Glomerular visceral epithelial cell (primary cell): Measurements from ENCODE around the gene FRY.
A peak's percentile ranks its signal among the peaks of the same experiment; 100 is the strongest.
"Not testable (repeated sequence)": the region's sequence is repeated elsewhere in the genome, so short reads cannot be mapped to it uniquely, and the experiment has no call there.

ENCODE experiments used
- DNase-seq: peaks from one replicate; pipeline ENCODE4 v3.0.0-alpha.2; 2016; ENCODE audit errors: extremely low spot score

FRY gene

DNA sequence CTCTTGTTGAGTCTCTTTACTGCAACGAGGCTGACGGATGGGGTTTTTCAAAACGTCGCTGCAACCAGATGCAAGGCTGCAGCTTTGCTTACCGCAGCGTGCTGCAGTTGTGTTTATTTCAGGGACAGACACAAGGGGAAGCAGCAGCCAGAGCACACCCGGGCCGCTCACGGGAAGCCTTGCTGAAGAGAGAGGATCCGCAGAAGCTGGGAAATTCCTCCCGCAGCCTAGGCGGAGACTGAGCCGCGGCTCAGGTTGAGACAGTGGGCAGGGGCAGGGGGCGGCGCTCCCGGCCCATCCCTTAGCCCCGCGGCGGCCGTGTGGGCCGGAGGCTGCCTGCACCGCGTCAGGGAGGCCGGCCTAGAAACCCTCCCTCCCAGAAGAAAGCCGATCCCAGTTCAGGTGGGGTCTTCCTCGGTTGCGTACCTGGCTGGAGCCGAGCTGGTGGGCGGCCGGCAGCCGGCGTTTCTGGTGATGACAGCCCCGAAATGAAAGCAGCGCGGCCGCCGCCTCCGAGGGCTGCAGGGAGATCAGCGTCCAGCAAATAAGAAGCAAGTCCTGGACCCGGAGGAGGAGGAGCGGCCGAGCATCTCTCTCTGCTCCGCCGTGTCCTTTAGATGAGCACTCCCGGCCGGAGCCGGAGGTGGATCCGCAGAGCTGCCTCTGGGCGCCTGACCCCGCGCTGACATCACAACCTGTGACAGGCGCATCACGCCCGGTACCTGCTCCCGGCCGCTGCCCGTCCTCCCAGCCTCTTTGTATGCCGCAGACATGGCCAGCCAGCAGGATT is at the start of gene FRY:
TSS of gene FRY (plus strand) at position 750 of the 790 bp plus-strand sequence. CDS start at position 772, 22 bp downstream.
- DNase-seq: peak; percentile 53

DNA sequence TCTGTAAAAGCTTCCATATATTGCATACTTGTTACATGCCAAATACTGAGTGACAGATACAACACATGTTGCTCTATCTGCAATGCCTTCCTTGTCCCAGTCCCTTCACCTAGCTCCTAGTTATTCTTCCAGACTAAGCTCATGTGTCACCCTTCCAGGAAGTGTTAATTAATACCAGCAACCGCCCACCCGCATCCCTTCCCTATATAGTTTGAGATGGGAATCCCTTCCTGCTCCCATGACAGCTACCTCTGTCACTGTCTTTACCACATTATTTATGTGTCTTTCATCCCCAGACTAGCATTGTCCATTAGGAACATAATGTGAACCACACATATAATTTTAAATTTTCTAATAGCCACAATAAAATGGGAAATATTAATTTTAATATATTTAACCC is 49.5 kb upstream of the FRY start:
- peak; percentile 52 for DNase-seq

DNA sequence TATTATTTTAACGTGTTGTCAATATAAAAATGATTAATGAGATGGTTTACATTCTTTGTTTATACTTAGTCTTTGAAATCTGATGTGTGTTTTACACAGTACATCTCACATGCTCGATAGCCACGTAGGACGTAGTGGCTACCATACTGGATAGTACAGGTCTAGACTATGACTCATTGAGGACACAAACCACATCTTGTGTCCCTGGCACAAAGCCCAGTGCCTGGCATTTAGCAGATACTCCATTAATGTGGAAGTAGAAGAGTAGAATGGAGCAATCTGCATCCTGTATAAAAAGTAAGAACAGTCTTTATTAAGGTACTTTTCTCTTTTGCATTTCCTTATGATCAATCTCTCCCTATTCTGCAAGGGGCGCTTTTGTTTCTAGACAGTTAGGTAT is 49.0 kb upstream of the FRY start:
- DNase-seq: peak; percentile 95

DNA sequence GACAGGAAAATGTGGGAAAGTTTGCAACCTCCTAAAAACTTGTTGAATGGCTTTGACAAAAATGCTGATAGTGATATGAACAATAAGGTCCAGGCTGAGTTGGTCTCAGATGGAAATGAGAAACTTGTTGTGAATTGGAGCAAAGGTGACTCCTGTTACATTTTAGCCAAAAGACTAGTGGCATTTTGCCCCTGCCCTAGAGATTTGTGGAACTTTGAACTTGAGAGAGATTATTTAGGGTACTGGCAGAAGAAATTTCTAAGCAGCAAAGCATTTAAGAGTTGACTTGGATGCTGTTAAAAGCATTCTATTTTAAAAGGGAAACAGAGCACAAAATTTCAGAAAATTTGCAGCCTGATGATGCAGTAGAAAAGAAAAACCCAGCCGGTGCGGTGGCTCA is 47.9 kb upstream of the FRY start:
- not testable (repeated sequence) for DNase-seq

DNA sequence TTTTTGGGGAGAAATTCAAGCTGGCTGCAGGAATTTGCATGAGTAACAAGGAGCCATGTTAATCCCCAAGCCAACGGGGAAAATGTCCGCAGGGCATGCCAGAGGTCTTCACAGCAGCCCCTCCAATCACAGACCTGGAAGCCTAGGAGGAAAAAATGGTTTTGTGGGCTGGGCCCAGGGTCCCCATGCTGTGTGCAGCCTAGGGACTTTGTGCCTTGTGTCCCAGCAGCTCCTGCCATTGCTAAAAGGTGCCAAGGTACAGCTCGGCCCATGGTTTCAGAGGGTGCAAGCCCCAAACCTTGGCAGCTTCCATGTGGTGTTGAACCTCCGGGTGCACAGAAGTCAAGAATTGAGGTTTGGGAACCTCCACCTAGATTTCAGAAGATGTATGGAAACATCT is 47.2 kb upstream of the FRY start:
- DNase-seq: not testable (repeated sequence)

DNA sequence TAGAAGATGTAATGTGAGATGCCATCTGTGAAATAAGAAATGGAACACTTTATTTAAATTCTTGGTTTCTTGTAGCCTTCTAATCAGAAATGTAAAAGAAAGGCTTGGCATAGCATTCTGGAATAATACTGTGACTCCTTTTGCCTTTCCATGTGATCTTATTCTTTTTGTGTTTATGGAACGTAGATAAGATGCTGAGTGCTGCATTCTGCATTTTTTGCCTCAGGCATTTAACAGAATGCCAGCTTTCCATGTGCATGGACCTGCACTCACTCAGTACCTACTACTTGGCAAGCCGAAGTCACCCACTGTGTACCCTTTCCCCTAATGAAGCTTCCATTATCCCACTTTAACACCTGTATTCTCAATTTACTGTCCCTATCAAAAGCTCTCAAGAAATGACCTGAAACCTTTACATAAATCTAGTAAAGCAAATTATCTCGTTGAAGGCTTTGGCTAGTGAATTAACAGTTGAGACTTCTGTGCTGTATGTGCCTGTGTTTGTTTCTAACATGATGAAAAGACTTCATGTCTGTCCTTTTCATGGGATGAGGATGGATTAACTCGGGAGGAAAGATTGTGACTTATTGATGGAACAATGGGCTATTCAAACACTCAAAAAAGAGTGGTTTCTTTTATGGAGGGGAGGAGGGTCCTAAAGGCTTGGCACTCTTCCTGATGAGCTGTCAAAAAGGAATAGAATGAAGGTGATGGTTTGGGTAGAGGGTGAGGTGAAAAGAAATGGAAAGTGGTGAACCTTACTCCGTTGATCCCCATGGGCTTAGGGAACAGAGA is 44.7 kb upstream of the FRY start:
- no peak for DNase-seq

DNA sequence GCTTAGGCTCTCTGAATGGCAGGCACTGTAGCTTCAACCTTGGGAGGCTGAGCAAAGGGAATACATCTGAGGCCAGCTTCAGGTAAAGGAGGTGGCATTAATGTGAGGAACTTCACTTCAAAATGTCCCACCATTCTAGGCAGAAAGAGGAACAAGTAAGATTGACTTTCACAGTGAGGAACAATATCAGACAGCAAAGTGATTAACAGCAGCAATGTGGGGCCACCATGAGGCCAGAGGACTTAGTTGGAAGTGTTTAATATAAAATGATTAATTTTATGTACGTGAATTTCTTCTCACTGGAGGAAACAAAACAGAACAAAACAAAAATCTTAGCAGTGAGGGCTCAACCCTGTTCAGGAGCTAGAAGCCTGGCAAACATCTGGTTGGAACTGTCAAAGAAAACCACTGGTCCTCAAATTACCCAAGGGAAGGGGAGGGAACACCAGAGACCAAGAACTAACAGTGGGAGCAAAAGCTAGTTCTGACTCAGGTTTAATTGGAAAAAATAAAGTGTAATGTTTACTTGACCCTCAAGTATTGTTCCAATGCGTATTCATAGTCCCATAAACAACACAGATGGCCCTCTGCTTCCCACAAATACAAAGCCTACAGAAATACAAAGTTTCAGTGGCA is 43.9 kb upstream of the FRY start:
- no peak for DNase-seq

DNA sequence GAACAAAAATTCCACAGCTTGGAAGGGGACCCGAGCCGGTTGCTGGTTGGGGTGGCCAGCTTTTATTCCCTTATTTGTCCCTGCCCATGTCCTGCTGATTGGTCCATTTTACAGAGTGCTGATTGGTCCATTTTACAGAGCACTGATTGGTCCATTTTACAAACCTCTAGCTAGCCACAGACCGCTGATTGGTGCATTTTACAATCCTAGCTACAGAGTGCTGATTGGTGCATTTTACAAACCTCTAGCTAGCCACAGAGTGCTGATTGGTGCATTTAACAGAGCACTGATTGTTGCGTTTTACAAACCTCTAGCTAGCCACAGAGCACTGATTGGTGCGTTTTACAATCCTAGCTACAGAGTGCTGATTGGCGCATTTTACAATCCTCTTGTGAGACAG is 37.2 kb upstream of the FRY start:
- not testable (repeated sequence) for DNase-seq

DNA sequence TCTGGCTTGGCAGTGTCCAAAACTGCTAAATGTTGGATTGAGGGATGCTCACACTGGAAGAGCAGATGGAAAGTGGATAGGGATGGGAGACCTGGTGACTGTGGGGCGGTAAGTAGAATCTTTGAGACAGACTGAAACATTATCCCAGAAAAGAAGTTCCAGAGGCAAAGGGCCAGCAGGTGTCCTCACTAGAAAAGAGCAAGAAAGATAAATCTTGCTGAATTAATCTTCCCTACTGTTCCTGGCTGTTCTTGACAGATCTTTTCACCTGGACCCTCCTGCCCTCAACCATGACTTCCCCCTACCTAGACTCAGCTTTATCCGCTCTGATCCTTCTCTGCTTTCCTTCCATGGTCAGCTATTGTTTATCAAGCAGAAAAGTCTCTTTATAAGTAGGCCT is 35.0 kb upstream of the FRY start:
- no peak for DNase-seq

DNA sequence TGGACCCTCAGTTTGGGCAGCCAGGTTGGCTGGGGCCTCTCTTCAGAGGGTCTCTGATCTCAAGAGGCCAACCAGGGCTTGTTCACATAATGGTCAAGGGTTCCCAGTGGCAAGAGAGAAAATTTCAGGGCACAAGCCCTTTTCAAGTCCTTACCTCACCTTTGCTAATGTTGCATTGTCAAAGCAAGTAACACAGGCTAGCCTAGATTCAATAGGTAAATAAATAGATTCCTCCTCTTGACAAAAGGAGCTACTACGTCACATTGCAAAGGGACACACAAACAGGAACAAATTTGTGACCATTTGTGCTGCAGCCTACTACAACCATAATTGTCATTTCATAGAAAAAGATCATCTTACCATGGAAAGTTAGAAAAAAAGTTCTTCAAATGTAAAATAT is 33.9 kb upstream of the FRY start:
- no peak for DNase-seq

DNA sequence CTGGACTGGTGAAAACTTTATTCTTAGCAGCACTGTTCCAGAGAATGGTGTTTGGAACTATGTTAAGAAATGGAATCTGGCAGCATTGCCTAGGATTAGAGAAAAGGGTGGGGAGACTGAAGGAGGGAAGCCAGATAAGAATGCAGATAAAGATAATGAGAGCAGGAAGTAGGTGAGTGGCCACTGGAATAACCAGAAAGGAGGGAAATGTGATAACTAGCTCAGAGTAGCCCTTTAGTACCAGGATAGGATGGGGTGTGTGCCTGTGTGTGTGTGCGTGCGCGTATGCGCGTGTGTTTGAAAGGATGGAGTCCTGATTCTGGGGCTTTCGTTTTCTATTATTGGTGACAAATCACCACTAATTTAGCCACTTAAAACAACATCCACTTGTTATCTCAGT is 33.4 kb upstream of the FRY start:
- no peak for DNase-seq

DNA sequence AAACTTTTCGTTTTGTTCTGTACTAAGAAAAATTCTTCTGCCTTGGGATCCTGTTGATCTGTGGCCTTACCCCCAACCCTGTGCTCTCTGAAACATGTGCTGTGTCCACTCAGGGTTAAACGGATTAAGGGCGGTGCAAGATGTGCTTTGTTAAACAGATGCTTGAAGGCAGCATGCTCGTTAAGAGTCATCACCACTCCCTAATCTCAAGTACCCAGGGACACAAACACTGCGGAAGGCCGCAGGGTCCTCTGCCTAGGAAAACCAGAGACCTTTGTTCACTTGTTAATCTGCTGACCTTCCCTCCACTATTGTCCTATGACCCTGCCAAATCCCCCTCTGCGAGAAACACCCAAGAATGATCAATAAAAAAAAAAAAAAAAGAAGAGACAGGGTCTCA is 30.8 kb upstream of the FRY start:
- not testable (repeated sequence) for DNase-seq

DNA sequence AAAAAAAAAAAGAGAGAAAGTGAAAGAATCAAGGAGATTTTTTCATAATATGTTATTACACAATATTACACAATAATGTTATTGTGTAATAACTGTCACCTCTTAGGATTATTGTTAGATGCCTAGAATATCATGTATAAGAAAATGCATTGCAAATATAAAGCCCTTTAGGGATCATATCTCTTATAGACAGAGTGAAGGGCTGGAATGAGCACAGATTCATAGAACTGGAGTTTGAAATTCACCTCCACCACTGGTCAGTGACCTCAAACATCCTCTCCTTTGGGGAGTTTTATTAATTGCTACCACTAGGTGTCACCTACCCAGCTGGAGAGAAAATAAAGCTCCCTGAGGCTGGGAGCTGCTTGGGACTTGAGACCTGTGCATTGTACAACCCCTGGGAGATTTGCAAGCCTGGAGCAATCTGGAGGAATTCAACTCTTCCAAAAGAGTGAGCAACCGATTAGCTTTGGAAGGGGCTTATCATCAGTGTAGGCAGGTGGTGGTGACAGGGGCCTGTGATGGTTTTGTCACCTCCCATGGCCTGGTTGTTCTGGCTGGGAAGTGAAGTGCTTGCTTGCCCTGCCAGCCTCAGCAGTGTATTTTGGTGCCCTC is 30.3 kb upstream of the FRY start:
- peak; percentile 50 for DNase-seq

DNA sequence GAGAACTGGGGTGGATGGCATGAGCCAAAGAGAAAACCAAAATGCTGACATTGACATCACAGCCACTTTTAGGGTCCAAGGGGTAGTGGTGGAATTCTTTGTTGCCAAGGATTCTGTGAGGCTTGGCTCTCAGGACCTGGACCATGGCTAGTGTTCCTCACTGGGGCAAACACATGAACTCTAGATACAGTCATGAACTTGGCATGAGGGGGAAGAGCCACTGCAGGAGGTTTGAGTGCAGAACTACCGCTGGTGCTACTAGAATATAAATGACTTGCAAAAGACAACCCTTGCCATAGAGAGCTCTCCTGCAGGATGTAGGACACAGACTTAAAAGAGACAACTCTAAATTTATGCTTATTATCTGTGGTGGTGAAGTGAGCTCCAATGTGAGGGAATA is 29.8 kb upstream of the FRY start:
- no peak for DNase-seq

DNA sequence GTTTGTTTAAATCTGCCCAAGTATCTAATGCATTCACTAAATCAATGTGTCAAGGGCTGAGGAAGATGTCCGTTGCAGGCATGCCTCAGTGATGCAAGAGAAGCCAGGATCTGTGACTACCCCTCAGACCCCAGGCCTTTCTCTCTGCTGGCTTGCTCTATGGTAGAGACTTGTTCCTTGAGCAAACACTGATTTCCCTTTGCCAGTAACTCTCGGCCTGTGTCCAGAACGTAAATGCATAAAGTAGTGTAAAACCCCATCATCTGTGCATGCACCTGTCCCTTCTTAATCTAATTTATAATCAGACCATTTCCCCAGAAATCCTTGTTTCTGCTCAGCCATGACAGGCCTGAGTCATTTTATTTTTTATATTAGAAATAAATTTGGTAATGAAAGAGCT is 28.7 kb upstream of the FRY start:
- DNase-seq: no peak

DNA sequence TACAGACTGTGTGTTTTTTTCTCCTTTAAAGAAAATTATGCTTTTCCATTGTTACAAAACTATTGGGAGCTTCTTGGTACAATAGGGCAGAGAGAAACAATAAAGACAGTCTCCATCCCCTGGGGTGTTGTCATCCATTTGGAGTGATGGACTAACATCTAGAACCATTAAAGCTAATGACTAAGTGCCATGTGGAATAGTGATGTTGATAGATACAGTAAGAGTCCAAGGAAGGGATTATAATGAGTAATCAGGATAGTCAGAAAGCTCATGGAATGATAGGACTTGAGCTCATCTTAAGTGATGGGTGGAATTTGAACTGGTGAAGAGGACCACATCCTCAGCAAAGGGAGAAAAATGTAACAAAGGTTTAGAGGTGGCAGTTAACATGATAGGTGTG is 24.1 kb upstream of the FRY start:
- no peak for DNase-seq

DNA sequence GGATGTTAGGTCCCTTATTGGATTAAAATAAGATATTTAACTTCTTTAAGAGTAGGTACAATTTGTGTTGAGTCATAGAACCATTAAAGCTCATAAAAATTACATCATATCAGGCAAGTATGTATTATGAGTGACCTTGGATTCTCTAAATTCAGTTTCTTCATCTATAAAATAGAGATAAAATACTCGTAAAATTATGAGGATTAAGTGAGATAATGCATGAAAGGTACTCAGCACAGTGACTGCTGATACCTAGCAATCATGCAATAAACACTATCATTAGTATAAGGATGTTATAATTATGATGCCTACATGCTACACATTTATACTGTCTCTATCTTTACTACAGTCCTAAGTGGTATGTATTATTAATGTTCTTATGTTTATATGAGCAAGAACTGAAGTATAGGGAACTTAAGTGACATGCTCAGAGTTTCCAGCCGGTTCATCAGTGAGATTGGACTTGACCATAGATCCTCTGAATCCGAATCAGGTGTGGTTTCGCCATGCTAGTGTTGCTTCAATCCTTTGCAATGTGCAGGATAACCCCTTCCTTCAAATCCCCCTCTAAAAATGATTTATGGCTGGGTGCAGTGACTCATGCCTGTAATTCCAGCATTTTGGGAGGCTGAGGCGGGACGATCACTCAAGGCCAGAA is 22.9 kb upstream of the FRY start:
- DNase-seq: no peak

DNA sequence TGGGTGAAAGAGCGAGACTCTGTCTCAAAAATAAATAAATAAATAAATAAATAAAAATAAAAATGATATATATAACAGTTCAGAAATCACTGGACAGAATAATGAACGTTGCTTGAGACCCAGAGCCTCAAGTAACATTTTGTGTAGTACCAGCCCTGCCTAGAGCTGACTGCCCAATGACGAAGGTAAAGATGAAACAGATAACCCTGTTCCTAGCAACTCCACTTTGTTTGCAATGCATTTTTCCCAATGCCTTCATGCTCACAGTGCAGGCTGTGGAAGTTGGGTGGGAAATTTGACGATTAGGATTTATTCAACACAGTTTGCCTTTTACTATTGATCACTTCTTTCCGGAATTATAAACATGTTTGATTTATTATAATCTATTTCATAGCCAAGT is 22.2 kb upstream of the FRY start:
- DNase-seq: no peak

DNA sequence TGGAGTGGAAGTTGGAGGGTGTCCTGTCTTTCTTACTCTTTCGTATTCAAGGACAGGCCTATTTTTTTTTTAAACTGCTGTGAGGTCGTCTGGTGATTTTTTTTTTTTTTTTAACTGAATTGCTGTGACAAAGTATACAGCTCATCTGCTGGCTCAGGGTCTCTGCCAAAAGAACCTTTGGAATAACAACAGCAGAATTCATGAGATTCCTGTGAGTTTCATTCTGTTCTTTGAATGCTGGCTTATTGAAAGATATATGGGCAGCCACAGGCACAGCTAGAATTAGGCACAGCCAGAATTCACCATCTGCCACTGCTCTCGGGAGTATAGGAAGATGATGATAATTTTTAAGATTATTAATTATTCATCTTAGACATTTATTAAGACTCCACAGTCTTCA is 21.4 kb upstream of the FRY start:
- DNase-seq: no peak

DNA sequence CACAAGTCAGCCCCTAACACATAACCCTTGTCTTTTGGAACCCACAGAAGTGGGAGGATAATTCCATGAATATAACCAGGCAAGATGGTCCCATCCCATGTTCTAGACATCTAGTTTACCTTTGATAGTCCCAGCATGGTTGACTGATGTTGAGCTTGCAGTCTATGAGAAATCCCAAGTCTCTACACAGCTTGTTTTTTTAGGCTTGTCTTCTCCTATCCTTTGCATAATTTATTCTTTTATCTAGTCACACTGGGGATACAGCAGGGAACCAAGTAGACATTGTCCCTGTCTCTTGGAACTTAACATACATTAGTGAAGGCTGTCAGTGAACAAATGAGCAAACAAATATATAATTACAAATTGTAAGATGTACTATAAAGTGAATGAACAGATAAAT is 19.6 kb upstream of the FRY start:
- DNase-seq: no peak

DNA sequence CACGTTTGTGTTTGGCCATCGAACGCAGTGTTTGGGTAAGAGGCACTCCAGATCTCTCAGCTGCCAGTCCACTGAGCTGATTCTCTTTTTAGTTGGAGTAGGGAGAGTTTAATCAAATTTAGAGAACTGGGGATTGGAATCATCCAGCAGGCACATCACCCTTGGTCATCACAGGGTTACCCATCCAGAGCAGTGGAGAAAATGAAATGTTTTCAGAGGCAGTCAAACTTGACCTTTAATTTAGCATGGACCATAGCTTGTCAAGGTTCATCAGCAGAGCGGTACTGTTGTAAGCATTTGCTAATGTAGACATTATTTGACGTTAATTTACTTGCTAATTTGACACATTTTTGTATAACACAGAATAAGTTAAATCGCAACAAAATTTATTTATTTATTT is 18.4 kb upstream of the FRY start:
- no peak for DNase-seq

DNA sequence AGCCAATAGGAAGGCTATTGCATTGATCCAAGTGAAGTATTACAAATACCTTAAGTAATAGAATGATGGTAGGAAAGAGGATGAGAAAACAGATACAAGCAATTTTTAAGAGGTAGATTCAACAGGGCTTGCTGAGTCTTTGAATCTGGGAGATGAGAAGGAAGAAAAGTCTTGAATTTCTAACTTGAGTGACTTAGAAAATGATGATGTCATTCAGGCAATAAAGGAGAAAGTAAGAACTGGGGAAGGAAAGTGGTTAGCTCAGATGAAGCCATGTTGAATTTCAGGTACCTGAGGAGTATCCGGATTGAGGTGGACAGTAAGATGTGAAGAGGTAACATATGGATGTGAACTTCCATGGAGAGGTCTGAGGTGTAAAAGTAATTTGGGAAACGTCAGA is 15.5 kb upstream of the FRY start:
- DNase-seq: no peak
